A549 (cell line): ENCODE data around the gene GNB1L. TPM values are rescaled to one million over a fixed set of nuclear protein-coding genes. Genes with fewer than 3 reads are reported as not detected.

ENCODE experiments used
- ATAC-seq, 2 experiments: fragments of 200-7000 bp in 1 of 2; fragments of >200 bp in 1 of 2; cut with Nextera tagmentation in 1 of 2; cut with Tn5 transposase in 1 of 2; 3 replicates each; pipeline versions ENCODE4 v1.8.0 to v1.9.1; 2018 to 2020; ENCODE audit warnings: mild to moderate bottlenecking in 1 of 2, moderate library complexity in 1 of 2
- CTCF ChIA-PET: fragments of 300-600 bp; sonication (Branson Sonifier 250); formaldehyde crosslinking; extraction: SDS; loops from one replicate; lab custom pipeline; 2021; ENCODE audit warnings: antibody characterized with exemption, inconsistent platforms; lab: Yijun Ruan, JAX
- POLR2A ChIA-PET: fragments of 350-600 bp; formaldehyde crosslinking; extraction: SDS; loops from one replicate; lab custom pipeline; 2021; ENCODE audit warnings: antibody characterized with exemption, inconsistent platforms; lab: Yijun Ruan, JAX
- DNase-seq, 2 experiments: peaks; one replicate each; pipeline versions ENCODE4 v3.0.0 to v3.0.0-alpha.2; 2011 to 2016; ENCODE audit warnings: low read depth in 1 of 2, low spot score in 1 of 2
- FAIRE-seq: peaks from 2 replicates; lab custom pipeline; 2011; peaks lifted over from hg19 to GRCh38; lab: Jason Lieb, UNC
- H3K27ac ChIP-seq, 2 experiments: fragments of >200 bp; sonication (Bioruptor Twin); formaldehyde crosslinking; 3 replicates each; pipeline ENCODE4 v1.5.1; 2016 to 2017
- H3K4me1 ChIP-seq: fragments of >200 bp; sonication (Bioruptor Twin); formaldehyde crosslinking; 3 replicates; pipeline ENCODE4 v1.6.1; 2016
- H3K4me2 ChIP-seq: fragments of >200 bp; sonication (Bioruptor Twin); formaldehyde crosslinking; 3 replicates; pipeline ENCODE4 v1.6.1; 2016
- H3K4me3 ChIP-seq: fragments of >200 bp; sonication (Bioruptor Twin); formaldehyde crosslinking; 3 replicates; pipeline ENCODE4 v1.5.1; 2016
- H3K9me3 ChIP-seq: fragments of >200 bp; sonication (Bioruptor Twin); formaldehyde crosslinking; 3 replicates; pipeline ENCODE4 v1.6.1; 2016
- ATOH8 ChIP-seq: fragments of 250-450 bp; sonication (Bioruptor Pico); IDR thresholded peaks from 2 replicates; pipeline ENCODE4 v1.5.0; 2020; ENCODE audit warnings: low read depth, mild to moderate bottlenecking, moderate library complexity
- BHLHE40 ChIP-seq: IDR thresholded peaks from 2 replicates; pipeline ENCODE4 v1.6.1; 2012; ENCODE audit warnings: low read depth, low read length, inconsistent platforms
- CEBPB ChIP-seq, 2 experiments: fragments of >200 bp in 1 of 2; sonication (Bioruptor Twin) in 1 of 2; formaldehyde crosslinking in 1 of 2; IDR thresholded peaks; 2 replicates each; pipeline ENCODE4 v1.6.1; 2012 to 2016
- CHD4 ChIP-seq: fragments of 200-600 bp; sonication (generic); IDR thresholded peaks from 2 replicates; pipeline ENCODE4 v1.6.1; 2016; ENCODE audit warnings: antibody characterized with exemption, mild to moderate bottlenecking, borderline replicate concordance
- CTCF ChIP-seq: fragments of >200 bp; sonication (Bioruptor Twin); formaldehyde crosslinking; IDR thresholded peaks from 3 replicates; pipeline ENCODE4 v1.5.1; 2016
- EHMT2 ChIP-seq: fragments of 200-600 bp; sonication (generic); IDR thresholded peaks from 2 replicates; pipeline ENCODE4 v1.6.1; 2016; ENCODE audit warnings: antibody characterized with exemption, low read depth, mild to moderate bottlenecking, moderate library complexity
- ESRRA ChIP-seq: fragments of 150-350 bp; IDR thresholded peaks from 2 replicates; pipeline ENCODE4 v1.6.1; 2014; ENCODE audit warnings: mild to moderate bottlenecking, low read length, borderline replicate concordance
- FOSB ChIP-seq: fragments of 250-450 bp; sonication (Bioruptor Pico); IDR thresholded peaks from 2 replicates; pipeline ENCODE4 v1.5.0; 2020; ENCODE audit warnings: mild to moderate bottlenecking, moderate library complexity
- HES2 ChIP-seq: fragments of >200 bp; sonication (Bioruptor Twin); formaldehyde crosslinking; IDR thresholded peaks from 2 replicates; pipeline ENCODE4 v1.6.1; 2016
- HOXB13 ChIP-seq: fragments of 250-450 bp; sonication (Bioruptor Pico); IDR thresholded peaks from 2 replicates; pipeline ENCODE4 v1.5.0; 2020; ENCODE audit warnings: low read depth, mild to moderate bottlenecking, moderate library complexity
- JUN ChIP-seq, 2 experiments: fragments of >200 bp; sonication (Bioruptor Twin); formaldehyde crosslinking; IDR thresholded peaks; 2 replicates in 1 of 2; 3 replicates in 1 of 2; pipeline ENCODE4 v1.6.1; 2016 to 2017
- MAFK ChIP-seq: fragments of 450-650 bp; IDR thresholded peaks from 2 replicates; pipeline ENCODE4 v1.6.1; 2014; ENCODE audit not compliant: partially characterized antibody
- MAX ChIP-seq: IDR thresholded peaks from 2 replicates; pipeline ENCODE4 v1.6.1; 2012
- POLR2A ChIP-seq: IDR thresholded peaks from 2 replicates; pipeline ENCODE4 v1.6.1; 2012; ENCODE audit warnings: mild to moderate bottlenecking, low read length
- RARB ChIP-seq: fragments of 250-450 bp; sonication (Bioruptor Pico); IDR thresholded peaks from 2 replicates; pipeline ENCODE4 v1.8.0; 2021; ENCODE audit warnings: mild to moderate bottlenecking, moderate library complexity
- RNF2 ChIP-seq: fragments of 200-600 bp; sonication (generic); IDR thresholded peaks from 2 replicates; pipeline ENCODE4 v1.6.1; 2016; ENCODE audit warnings: low read depth, mild to moderate bottlenecking, antibody characterized with exemption, moderate library complexity, borderline replicate concordance
- SMC3 ChIP-seq: fragments of >200 bp; sonication (Bioruptor Twin); formaldehyde crosslinking; IDR thresholded peaks from 3 replicates; pipeline ENCODE4 v1.6.1; 2018; ENCODE audit warnings: inconsistent platforms
- SREBF2 ChIP-seq: fragments of 450-650 bp; IDR thresholded peaks from 2 replicates; pipeline ENCODE4 v1.6.1; 2014; ENCODE audit warnings: mild to moderate bottlenecking, moderate library complexity
- TFCP2L1 ChIP-seq: fragments of 250-450 bp; sonication (Bioruptor Pico); IDR thresholded peaks from 2 replicates; pipeline ENCODE4 v1.5.0; 2021; ENCODE audit warnings: mild to moderate bottlenecking
- ZFP36 ChIP-seq: fragments of 450-650 bp; IDR thresholded peaks from 2 replicates; pipeline ENCODE4 v1.6.1; 2014; ENCODE audit warnings: borderline replicate concordance; ENCODE audit not compliant: partially characterized antibody
- ZSCAN20 ChIP-seq: fragments of 250-450 bp; sonication (Bioruptor Pico); IDR thresholded peaks from 2 replicates; pipeline ENCODE4 v1.8.0; 2022; ENCODE audit warnings: mild to moderate bottlenecking, moderate library complexity
- WGBS: methylation state at CpG from one replicate; pipeline ENCODE4 v1.1.6; 2017; ENCODE audit errors: missing lambda C conversion rate; 5-methylcytosine and 5-hydroxymethylcytosine counted together
- polyA plus RNA-seq, 4 experiments: library from polyadenylated mRNA; depleted of rRNA in 3 of 4; stranded (reverse); fragments of >200 nt; fragmentation: RNase III in 1 of 4; extraction: RNeasy Plus Mini Kit Qiagen cat#74134 plus additional on column Dnase treatment in 1 of 4; gene quantifications; 2 replicates in 3 of 4; 3 replicates in 1 of 4; pipeline ENCODE4 v1.2.3, GENCODE V29; 2011 to 2017
- TF ChIP-seq, protein P1 (sequence below): IDR thresholded peaks from 2 replicates; pipeline ENCODE4 v1.6.1; 2012; ENCODE audit warnings: low read depth, borderline replicate concordance
- TF ChIP-seq, protein P2 (sequence below): fragments of >200 bp; sonication (Bioruptor Twin); formaldehyde crosslinking; IDR thresholded peaks from 3 replicates; pipeline ENCODE4 v1.6.1; 2016

Gene GNB1L
- polyA plus RNA-seq, 2 of the 4 experiments (the other 2 are of a cell fraction), result 1.8 to 10.3 TPM

- TF ChIP-seq HES2, result no peak
- no peak for TF ChIP-seq FOSB (CRISPR knock-in tag)
- TF ChIP-seq BHLHE40, result no peak
- TF ChIP-seq CTCF, result no peak
- no peak for TF ChIP-seq ZFP36
- ChIA-PET CTCF (interaction anchor here (0.5 kb wide), 1 partner anchor 79 kb away, joined by 3 read pairs; no protein-coding TSS in a partner anchor), POLR2A (no interaction called here)
- H3K9me3 ChIP-seq, result no peaks in the 10 kb centered on the region
- FAIRE-seq (no peak), ATAC-seq (no peak), DNase-seq (no peak)
- WGBS, result 90% methylated on average over 2 of the region's 2 CpGs
- H3K4me2 ChIP-seq, result no peak overlapping the region
- H3K27ac ChIP-seq, result no peak overlapping the region
- H3K4me1 ChIP-seq, result peaks cover 5% of the 10 kb centered on the region; the same call in 1 of the 3 replicates
- H3K4me3 ChIP-seq, result no peak overlapping the region
These were observed 28.1 kb downstream of the GNB1L start for GRCh38 chr22:19826619-19826950.

- POLR2A ChIA-PET, result no interaction called here
- whole genome bisulfite sequencing, result 88% methylated on average over 7 of the region's 7 CpGs
- H3K9me3 ChIP-seq, result no peaks in the 10 kb centered on the region
These were observed 28.6 kb downstream of the GNB1L start for GRCh38 chr22:19825904-19826618.

GRCh38 chr22:19824926-19825339 lies 29.7 kb downstream of the GNB1L start:
- CTCF ChIA-PET, result no interaction called here
- TF ChIP-seq HES2 (no peak), SMC3 (no peak), BHLHE40 (no peak), HOXB13 (CRISPR knock-in tag) (no peak), CHD4 (no peak), ZSCAN20 (no peak), SREBF2 (no peak), ESRRA (no peak), TFCP2L1 (CRISPR knock-in tag) (no peak), MAFK (no peak), ATOH8 (no peak), RARB (CRISPR knock-in tag) (no peak)
- no CpG with 5 or more reads among the region's 8 CpGs for WGBS
- H3K9me3 ChIP-seq, result no peaks in the 10 kb centered on the region
- no peak for ATAC-seq
- no peak overlapping the region for H3K27ac ChIP-seq
- POLR2A ChIA-PET, result no interaction called here
- FAIRE-seq, result no peak
- no peak overlapping the region for H3K4me2 ChIP-seq
- H3K4me1 ChIP-seq, result peaks cover 5% of the 10 kb centered on the region; the same call in 1 of the 3 replicates
- DNase-seq, result no peak
- H3K4me3 ChIP-seq, result no peak overlapping the region

More at GRCh38 chr22:19825904-19826618, 28.6 kb downstream of the GNB1L start:
- H3K4me3 ChIP-seq, result no peak overlapping the region
- CTCF ChIA-PET, result interaction anchor here (0.5 kb wide), 1 partner anchor 78 kb away, joined by 3 read pairs; no protein-coding TSS in a partner anchor
- FAIRE-seq (no peak), ATAC-seq (no peak), DNase-seq (no peak)
- peaks cover 5% of the 10 kb centered on the region; the same call in 1 of the 3 replicates for H3K4me1 ChIP-seq
- no peak overlapping the region for H3K27ac ChIP-seq
- no peak overlapping the region for H3K4me2 ChIP-seq
- TF ChIP-seq, protein P1, sequence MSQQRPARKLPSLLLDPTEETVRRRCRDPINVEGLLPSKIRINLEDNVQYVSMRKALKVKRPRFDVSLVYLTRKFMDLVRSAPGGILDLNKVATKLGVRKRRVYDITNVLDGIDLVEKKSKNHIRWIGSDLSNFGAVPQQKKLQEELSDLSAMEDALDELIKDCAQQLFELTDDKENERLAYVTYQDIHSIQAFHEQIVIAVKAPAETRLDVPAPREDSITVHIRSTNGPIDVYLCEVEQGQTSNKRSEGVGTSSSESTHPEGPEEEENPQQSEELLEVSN, result no peak
- TF ChIP-seq EHMT2, result no peak
- TF ChIP-seq MAX, result no peak
- no peak for TF ChIP-seq ZSCAN20
- no peak for TF ChIP-seq POLR2A
- no peak for TF ChIP-seq JUN (IDR thresholded peaks at IDR 0.05)
- no peak for TF ChIP-seq RNF2
- no peak for TF ChIP-seq RARB (CRISPR knock-in tag)
- TF ChIP-seq, protein P2, sequence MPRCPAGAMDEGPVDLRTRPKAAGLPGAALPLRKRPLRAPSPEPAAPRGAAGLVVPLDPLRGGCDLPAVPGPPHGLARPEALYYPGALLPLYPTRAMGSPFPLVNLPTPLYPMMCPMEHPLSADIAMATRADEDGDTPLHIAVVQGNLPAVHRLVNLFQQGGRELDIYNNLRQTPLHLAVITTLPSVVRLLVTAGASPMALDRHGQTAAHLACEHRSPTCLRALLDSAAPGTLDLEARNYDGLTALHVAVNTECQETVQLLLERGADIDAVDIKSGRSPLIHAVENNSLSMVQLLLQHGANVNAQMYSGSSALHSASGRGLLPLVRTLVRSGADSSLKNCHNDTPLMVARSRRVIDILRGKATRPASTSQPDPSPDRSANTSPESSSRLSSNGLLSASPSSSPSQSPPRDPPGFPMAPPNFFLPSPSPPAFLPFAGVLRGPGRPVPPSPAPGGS, result no peak
- no peak for TF ChIP-seq CEBPB (IDR thresholded peaks at IDR 0.05)
